ENCODE results near the gene NECAP2.

DNA sequence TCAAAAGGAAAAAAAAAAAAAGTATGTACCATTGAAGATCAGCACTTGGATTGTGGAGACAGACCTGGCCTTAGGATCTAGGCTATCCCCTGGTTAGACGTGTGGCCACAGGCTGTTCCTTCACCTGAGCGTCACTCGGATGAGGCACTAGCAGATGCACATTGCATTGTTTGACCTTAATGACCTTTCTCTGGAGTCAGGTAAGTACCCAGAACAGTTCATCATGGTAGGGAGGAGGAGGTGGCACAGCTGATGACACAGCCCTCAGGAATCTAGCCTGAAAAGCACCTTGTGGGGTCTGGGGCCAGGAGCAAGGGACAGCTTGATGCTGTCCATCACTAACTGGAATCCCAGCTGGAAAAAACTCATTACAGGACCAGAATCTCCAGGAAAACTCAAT lies 21.2 kb downstream of the NECAP2 start:
- no peak for TF ChIP-seq POLR2AphosphoS5 (IDR thresholded peaks at IDR 0.05)
- TF ChIP-seq, protein P1, sequence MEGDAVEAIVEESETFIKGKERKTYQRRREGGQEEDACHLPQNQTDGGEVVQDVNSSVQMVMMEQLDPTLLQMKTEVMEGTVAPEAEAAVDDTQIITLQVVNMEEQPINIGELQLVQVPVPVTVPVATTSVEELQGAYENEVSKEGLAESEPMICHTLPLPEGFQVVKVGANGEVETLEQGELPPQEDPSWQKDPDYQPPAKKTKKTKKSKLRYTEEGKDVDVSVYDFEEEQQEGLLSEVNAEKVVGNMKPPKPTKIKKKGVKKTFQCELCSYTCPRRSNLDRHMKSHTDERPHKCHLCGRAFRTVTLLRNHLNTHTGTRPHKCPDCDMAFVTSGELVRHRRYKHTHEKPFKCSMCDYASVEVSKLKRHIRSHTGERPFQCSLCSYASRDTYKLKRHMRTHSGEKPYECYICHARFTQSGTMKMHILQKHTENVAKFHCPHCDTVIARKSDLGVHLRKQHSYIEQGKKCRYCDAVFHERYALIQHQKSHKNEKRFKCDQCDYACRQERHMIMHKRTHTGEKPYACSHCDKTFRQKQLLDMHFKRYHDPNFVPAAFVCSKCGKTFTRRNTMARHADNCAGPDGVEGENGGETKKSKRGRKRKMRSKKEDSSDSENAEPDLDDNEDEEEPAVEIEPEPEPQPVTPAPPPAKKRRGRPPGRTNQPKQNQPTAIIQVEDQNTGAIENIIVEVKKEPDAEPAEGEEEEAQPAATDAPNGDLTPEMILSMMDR (IDR thresholded peaks at IDR 0.05 in 8 of 11, conservative IDR thresholded peaks at IDR 0.05 in 3 of 11), result no peak
